IMR-90 (cell line): ENCODE data around the gene FBXO28. TPM values are rescaled to one million over a fixed set of nuclear protein-coding genes. Genes with fewer than 3 reads are reported as not detected.
A peak's percentile ranks its signal among the peaks of the same experiment; 100 is the strongest.

Source experiments
- ATAC-seq: fragments of 200-7000 bp; cut with Tn5 transposase; 2 replicates; pipeline ENCODE4 v1.9.1; 2020; ENCODE audit warnings: low read depth, mild to moderate bottlenecking, moderate library complexity
- BruUV-seq: library from RNA; stranded (reverse); fragments of 400-500 nt; replicated peaks from 2 replicates; lab custom pipeline; 2021; lab: Mats Ljungman, UMichigan
- CTCF ChIA-PET: fragments of 300-600 bp; formaldehyde crosslinking; extraction: SDS; loops from one replicate; lab custom pipeline; 2021; ENCODE audit warnings: antibody characterized with exemption; lab: Yijun Ruan, JAX
- POLR2A ChIA-PET: fragments of 300-600 bp; sonication (Branson Sonifier 250); formaldehyde crosslinking; loops from one replicate; lab custom pipeline; 2022; ENCODE audit warnings: antibody characterized with exemption; ENCODE audit not compliant: unreplicated experiment; lab: Charles Lee
- DNase-seq: peaks from one replicate; pipeline ENCODE4 v3.0.0; 2013
- H2AFZ ChIP-seq: replicated peaks from 2 replicates; pipeline ENCODE3; 2013; ENCODE audit warnings: low read length, mild to moderate bottlenecking; ENCODE audit not compliant: poor library complexity
- H2AK5ac ChIP-seq: 2 replicates; pipeline ENCODE4 v1.6.1; 2013; ENCODE audit warnings: low read depth, low read length, inconsistent platforms
- H2AK9ac ChIP-seq: replicated peaks from 2 replicates; pipeline ENCODE3; 2013; ENCODE audit warnings: mild to moderate bottlenecking, low read depth, low read length, moderate library complexity; ENCODE audit not compliant: poor library complexity
- H2BK120ac ChIP-seq: 2 replicates; pipeline ENCODE4 v1.6.1; 2013; ENCODE audit warnings: low read depth, low read length, inconsistent platforms
- H2BK15ac ChIP-seq: 3 replicates; pipeline ENCODE4 v1.6.1; 2013; ENCODE audit warnings: low read depth, low read length, inconsistent platforms
- H2BK20ac ChIP-seq: 2 replicates; pipeline ENCODE4 v1.6.1; 2013; ENCODE audit warnings: low read depth, mild to moderate bottlenecking, inconsistent platforms, low read length, moderate library complexity
- H2BK5ac ChIP-seq: 2 replicates; pipeline ENCODE4 v1.6.1; 2013; ENCODE audit warnings: mild to moderate bottlenecking, low read depth, low read length, inconsistent platforms; ENCODE audit not compliant: poor library complexity, severe bottlenecking
- H3K14ac ChIP-seq: replicated peaks from 2 replicates; pipeline ENCODE4 v1.6.1; 2013; ENCODE audit warnings: low read depth, low read length, inconsistent platforms
- H3K18ac ChIP-seq: 2 replicates; pipeline ENCODE4 v1.6.1; 2013; ENCODE audit warnings: low read depth, low read length, control low read depth
- H3K23ac ChIP-seq: 2 replicates; pipeline ENCODE4 v1.6.1; 2013; ENCODE audit warnings: low read depth, low read length, inconsistent platforms
- H3K27ac ChIP-seq: 2 replicates; pipeline ENCODE4 v1.5.1; 2013; ENCODE audit warnings: mild to moderate bottlenecking, control low read depth, low read length; ENCODE audit not compliant: insufficient read depth
- H3K27me3 ChIP-seq: 2 replicates; pipeline ENCODE4 v1.6.1; 2013; ENCODE audit warnings: low read length; ENCODE audit not compliant: control insufficient read depth, insufficient read depth
- H3K36me3 ChIP-seq: 2 replicates; pipeline ENCODE4 v1.6.1; 2013; ENCODE audit warnings: low read length, mixed read lengths; ENCODE audit not compliant: control insufficient read depth, insufficient read depth
- H3K4ac ChIP-seq: 2 replicates; pipeline ENCODE4 v1.6.1; 2013; ENCODE audit warnings: low read depth, low read length, inconsistent platforms
- H3K4me1 ChIP-seq: 2 replicates; pipeline ENCODE4 v1.6.1; 2013; ENCODE audit warnings: low read length, mixed read lengths; ENCODE audit not compliant: control insufficient read depth, insufficient read depth
- H3K4me2 ChIP-seq: 2 replicates; pipeline ENCODE4 v1.6.1; 2013; ENCODE audit warnings: low read depth, mild to moderate bottlenecking, control low read depth, low read length, moderate library complexity
- H3K4me3 ChIP-seq: 2 replicates; pipeline ENCODE4 v1.5.1; 2013; ENCODE audit warnings: low read depth, mild to moderate bottlenecking, control low read depth, low read length, moderate library complexity; ENCODE audit not compliant: insufficient read depth
- H3K56ac ChIP-seq: 2 replicates; pipeline ENCODE4 v1.6.1; 2013; ENCODE audit warnings: low read length, inconsistent platforms; ENCODE audit not compliant: insufficient read depth; ENCODE audit errors: extremely low read depth
- H3K79me1 ChIP-seq, 2 experiments: 2 replicates each; pipeline ENCODE4 v1.6.1; 2013; ENCODE audit warnings: low read length in 2 of 2, inconsistent platforms in 1 of 2, low read depth in 1 of 2
- H3K9ac ChIP-seq: 2 replicates; pipeline ENCODE4 v1.6.1; 2013; ENCODE audit warnings: low read depth, low read length, control low read depth
- H3K9me1 ChIP-seq: 2 replicates; pipeline ENCODE4 v1.6.1; 2013; ENCODE audit warnings: low read length, inconsistent platforms; ENCODE audit not compliant: insufficient read depth
- H3K9me3 ChIP-seq: 2 replicates; pipeline ENCODE4 v1.6.1; 2013; ENCODE audit warnings: low read length; ENCODE audit not compliant: control insufficient read depth, insufficient read depth
- H4K20me1 ChIP-seq: 2 replicates; pipeline ENCODE4 v1.6.1; 2013; ENCODE audit warnings: low read length, inconsistent platforms; ENCODE audit not compliant: insufficient read depth
- H4K5ac ChIP-seq: 2 replicates; pipeline ENCODE4 v1.6.1; 2013; ENCODE audit warnings: mild to moderate bottlenecking, low read depth, low read length, control low read depth
- H4K8ac ChIP-seq, 2 experiments: 2 replicates each; pipeline ENCODE4 v1.6.1; 2013; ENCODE audit warnings: low read depth in 2 of 2, low read length in 2 of 2, control low read depth in 1 of 2, inconsistent platforms in 1 of 2
- H4K91ac ChIP-seq: 2 replicates; pipeline ENCODE4 v1.6.1; 2013; ENCODE audit warnings: low read depth, low read length, inconsistent platforms; ENCODE audit not compliant: insufficient read depth
- BHLHE40 ChIP-seq: fragments of 150-350 bp; IDR thresholded peaks from 2 replicates; pipeline ENCODE4 v1.6.1; 2016; ENCODE audit warnings: mild to moderate bottlenecking, low read depth, low read length
- CEBPB ChIP-seq: IDR thresholded peaks from 2 replicates; pipeline ENCODE4 v1.6.1; 2012; ENCODE audit warnings: low read depth, low read length, improper control_type of control experiment
- CHD1 ChIP-seq: IDR thresholded peaks from 2 replicates; pipeline ENCODE4 v1.6.1; 2012; ENCODE audit warnings: low read depth, low read length, improper control_type of control experiment
- CTCF ChIP-seq: conservative IDR thresholded peaks from 2 replicates; pipeline ENCODE4 v1.5.1; 2012; ENCODE audit warnings: mild to moderate bottlenecking, low read depth, low read length, improper control_type of control experiment
- FOS ChIP-seq: fragments of 150-350 bp; IDR thresholded peaks from 2 replicates; pipeline ENCODE4 v1.6.1; 2016; ENCODE audit warnings: low read depth, low read length
- MAZ ChIP-seq: IDR thresholded peaks from 2 replicates; pipeline ENCODE4 v1.6.1; 2012; ENCODE audit warnings: low read depth, mild to moderate bottlenecking, low read length, improper control_type of control experiment, moderate library complexity, borderline replicate concordance
- MXI1 ChIP-seq: IDR thresholded peaks from 2 replicates; pipeline ENCODE4 v1.6.1; 2012; ENCODE audit warnings: low read depth, mild to moderate bottlenecking, low read length, moderate library complexity, borderline replicate concordance
- NFE2L2 ChIP-seq: fragments of 150-350 bp; IDR thresholded peaks from 2 replicates; pipeline ENCODE4 v1.6.1; 2016; ENCODE audit warnings: low read depth, mild to moderate bottlenecking, low read length
- POLR2A ChIP-seq: IDR thresholded peaks from 2 replicates; pipeline ENCODE4 v1.6.1; 2012; ENCODE audit warnings: mild to moderate bottlenecking, low read depth, low read length
- RAD21 ChIP-seq: IDR thresholded peaks from 2 replicates; pipeline ENCODE4 v1.6.1; 2012; ENCODE audit warnings: low read length, improper control_type of control experiment
- RCOR1 ChIP-seq: IDR thresholded peaks from 2 replicates; pipeline ENCODE4 v1.6.1; 2012; ENCODE audit warnings: mild to moderate bottlenecking, low read length, improper control_type of control experiment; ENCODE audit not compliant: insufficient replicate concordance
- SMC3 ChIP-seq: fragments of 150-350 bp; IDR thresholded peaks from 2 replicates; pipeline ENCODE4 v1.6.1; 2016; ENCODE audit warnings: low read depth, mild to moderate bottlenecking, antibody characterized with exemption, low read length, moderate library complexity
- USF2 ChIP-seq: fragments of 150-350 bp; IDR thresholded peaks from 2 replicates; pipeline ENCODE4 v1.6.1; 2017; ENCODE audit warnings: mild to moderate bottlenecking, antibody characterized with exemption, low read length, low read depth
- WGBS, 2 experiments: methylation state at CpG; one replicate each; pipeline versions ENCODE4 v1.1.5 to v1.1.7; 2013; ENCODE audit warnings: missing lambda C conversion rate in 2 of 2; ENCODE audit not compliant: insufficient read length in 1 of 2; ENCODE audit errors: extremely low coverage in 2 of 2; 5-methylcytosine and 5-hydroxymethylcytosine counted together
- dilution Hi-C: fragments of 300-500 bp; cut with HindIII; formaldehyde crosslinking; loops from one replicate; pipeline ENCODE4 v1.14.3; 2018; ENCODE audit warnings: low sequenced_read_pairs; ENCODE audit not compliant: unreplicated experiment
- in situ Hi-C: fragments of 300-500 bp; cut with MboI; formaldehyde crosslinking; loops from 3 replicates; pipeline ENCODE4 v1.14.3; 2019; ENCODE audit warnings: low sequenced_read_pairs, inconsistent platforms, mixed read lengths
- intact Hi-C: fragments of 100-400 bp; cut with micrococcal nuclease; formaldehyde crosslinking; loops from 2 replicates; pipeline ENCODE4 v1.10.0; 2022
- polyA plus RNA-seq, 3 experiments: library from polyadenylated mRNA; depleted of rRNA; stranded (reverse); fragments of >200 nt; gene quantifications; 2 replicates each; pipeline ENCODE4 v1.2.3, GENCODE V29; 2012; ENCODE audit warnings: low replicate concordance in 1 of 3
- total RNA-seq: library from RNA; depleted of rRNA; stranded (reverse); fragments of >200 nt; gene quantifications from 2 replicates; pipeline ENCODE4 v1.2.3, GENCODE V29; 2012

Gene FBXO28
- total and polyA plus RNA-seq, 2 of the 4 experiments (the other 2 are of a cell fraction) = 11.6 to 22.6 TPM

- 57% methylated on average over 1 of the region's 5 CpGs; no CpG with 5 or more reads in 1 of the 2 experiments for WGBS, 2 experiments
- ATAC-seq (peak; percentile 44; the same call in 1 of the 2 replicates), DNase-seq (peak; percentile 58)
- Histone ChIP-seq H2BK20ac (no peak overlapping the region), H3K4me1 (peaks cover 2% of the 10 kb centered on the region; the same call in 1 of the 2 replicates), H4K8ac (peak overlapping the region in 1 of 2 experiments; percentile 17; a peak in 1 of 4 replicates), H2AK9ac (no peak overlapping the region), H2BK5ac (no peak overlapping the region), H3K27me3 (no peaks in the 10 kb centered on the region), H3K27ac (no peak overlapping the region), H4K91ac (no peak overlapping the region), H3K9ac (no peak overlapping the region), H2BK15ac (no peak overlapping the region), H3K9me1 (peaks cover 3% of the 10 kb centered on the region; the same call in 1 of the 2 replicates), H3K79me1 (peaks cover 7 to 27% of the 10 kb centered on the region in 2 experiments; a peak in 3 of 4 replicates), H3K4ac (no peak overlapping the region), H3K36me3 (peaks cover 16% of the 10 kb centered on the region), H4K20me1 (peaks cover 5% of the 10 kb centered on the region; the same call in 1 of the 2 replicates), H2BK120ac (no peak overlapping the region), H3K56ac (no peak overlapping the region; the same call in 1 of the 2 replicates), H3K4me2 (no peak overlapping the region), H3K4me3 (no peak overlapping the region), H3K23ac (no peak overlapping the region), H2AK5ac (no peak overlapping the region), H3K18ac (no peak overlapping the region; the same call in 1 of the 2 replicates), H4K5ac (peak overlapping the region; percentile 29; the same call in 1 of the 2 replicates), H3K14ac (no peak overlapping the region), H3K9me3 (no peaks in the 10 kb centered on the region), H2AFZ (no peak overlapping the region)
- dilution Hi-C loops = no loop called here
- no TSS peak for BruUV-seq
- TF ChIP-seq POLR2A (no peak), MAZ (no peak), FOS (no peak), CEBPB (no peak), MXI1 (no peak), CTCF (no peak), RAD21 (no peak), RCOR1 (no peak), CHD1 (no peak), SMC3 (no peak), USF2 (no peak), NFE2L2 (no peak), BHLHE40 (no peak)
- in situ Hi-C loops = no loop called here
- intact Hi-C loops = no loop called here
- ChIA-PET CTCF (no interaction called here), POLR2A (no interaction called here)
These were observed 83.1 kb downstream of the FBXO28 start for GRCh38 chr1:224196813-224197600.
